ENCODE results near the gene RBM20. TPM values are rescaled to one million over a fixed set of nuclear protein-coding genes. Genes with fewer than 3 reads are reported as not detected.

RBM20 gene
- polyA plus RNA-seq, 3 donors = not detected

- no peaks in the 10 kb centered on the region for H3K79me2 ChIP-seq (ENCODE audit: insufficient read depth, low read length)
- DNase-seq = no peak
- WGBS (ENCODE audit: insufficient coverage) = 87% methylated on average over 3 of the region's 3 CpGs
- no peak overlapping the region for H3K27ac ChIP-seq (ENCODE audit: low read depth in 1 of 2, low read length in 2 of 2)
- no peak overlapping the region for H2AFZ ChIP-seq (ENCODE audit: insufficient read depth, low read depth, low read length, poor library complexity, severe bottlenecking)
- H3K4me1 ChIP-seq (ENCODE audit: control insufficient read depth in 1 of 2, insufficient read depth in 2 of 2, low read length in 2 of 2) = peaks cover 35 to 44% of the 10 kb centered on the region in 2 donors
- Mint-ChIP-seq H3K36me3 (no peaks in the 10 kb centered on the region), H3K27me3 (ENCODE audit: low read depth in 3 of 3) (peaks cover 0 to 3% (median 0%) of the 10 kb centered on the region in 3 donors), H3K27ac (peak overlapping the region in 1 of 7 donors; percentile 41), H3K4me1 (peaks cover 53% of the 10 kb centered on the region), H3K4me3 (no peak overlapping the region), H3K9me3 (peaks cover 0 to 2% (median 0%) of the 10 kb centered on the region in 7 donors)
- H3K27me3 ChIP-seq (ENCODE audit: control insufficient read depth in 2 of 2, insufficient read depth in 2 of 2, low read length in 2 of 2) = no peaks in the 10 kb centered on the region
- no peak for TF ChIP-seq CTCF (IDR thresholded peaks at IDR 0.05)
- no peak overlapping the region for H3K9ac ChIP-seq (ENCODE audit: insufficient read depth, low read length, poor library complexity, severe bottlenecking)
- H4K20me1 ChIP-seq (ENCODE audit: insufficient read depth, low read length) = no peaks in the 10 kb centered on the region
- no peak overlapping the region for H3K4me2 ChIP-seq (replicated peaks; ENCODE audit: extremely low read depth, low read length, poor library complexity, severe bottlenecking)
- intact Hi-C loops (cut with micrococcal nuclease) = no loop called here
- no peaks in the 10 kb centered on the region for H3K36me3 ChIP-seq (replicated peaks in 1 of 2; ENCODE audit: control insufficient read depth in 1 of 2, insufficient read depth in 2 of 2, low read length in 2 of 2)
- no peak overlapping the region for H3K4me3 ChIP-seq (replicated peaks in 1 of 3; ENCODE audit: low read depth in 2 of 3, low read length in 3 of 3)
- no peaks in the 10 kb centered on the region for H3K9me3 ChIP-seq (replicated peaks in 1 of 2; ENCODE audit: control insufficient read depth in 1 of 2, insufficient read depth in 1 of 2, low read length in 2 of 2)
Measured at GRCh38 chr10:110845756-110846620, 201.9 kb downstream of the RBM20 start.

- Histone ChIP-seq H2AFZ (ENCODE audit: insufficient read depth, low read depth, low read length, poor library complexity, severe bottlenecking) (no peak overlapping the region), H3K79me2 (ENCODE audit: insufficient read depth, low read length) (no peaks in the 10 kb centered on the region), H3K9ac (ENCODE audit: insufficient read depth, low read length, poor library complexity, severe bottlenecking) (no peak overlapping the region), H3K27ac (ENCODE audit: low read depth in 1 of 2, low read length in 2 of 2) (no peak overlapping the region), H3K27me3 (ENCODE audit: control insufficient read depth in 2 of 2, insufficient read depth in 2 of 2, low read length in 2 of 2) (no peaks in the 10 kb centered on the region), H4K20me1 (ENCODE audit: insufficient read depth, low read length) (no peaks in the 10 kb centered on the region), H3K4me3 (replicated peaks in 1 of 3; ENCODE audit: low read depth in 2 of 3, low read length in 3 of 3) (no peak overlapping the region), H3K4me1 (ENCODE audit: control insufficient read depth in 1 of 2, insufficient read depth in 2 of 2, low read length in 2 of 2) (peaks cover 42 to 51% of the 10 kb centered on the region in 2 donors), H3K36me3 (replicated peaks in 1 of 2; ENCODE audit: control insufficient read depth in 1 of 2, insufficient read depth in 2 of 2, low read length in 2 of 2) (no peaks in the 10 kb centered on the region), H3K9me3 (replicated peaks in 1 of 2; ENCODE audit: control insufficient read depth in 1 of 2, insufficient read depth in 1 of 2, low read length in 2 of 2) (no peaks in the 10 kb centered on the region), H3K4me2 (replicated peaks; ENCODE audit: extremely low read depth, low read length, poor library complexity, severe bottlenecking) (no peak overlapping the region)
- Mint-ChIP-seq H3K27me3 (ENCODE audit: low read depth in 3 of 3) (peaks cover 0 to 4% (median 0%) of the 10 kb centered on the region in 3 donors), H3K9me3 (peaks cover 0 to 2% (median 0%) of the 10 kb centered on the region in 7 donors), H3K4me1 (peaks cover 57% of the 10 kb centered on the region), H3K27ac (peak overlapping the region in 2 of 7 donors; percentile 40 to 54), H3K36me3 (no peaks in the 10 kb centered on the region), H3K4me3 (no peak overlapping the region)
- no peak for DNase-seq
- WGBS (ENCODE audit: insufficient coverage) = 94% methylated on average over 4 of the region's 6 CpGs
- intact Hi-C loops (cut with micrococcal nuclease) = no loop called here
- no peak for TF ChIP-seq CTCF (IDR thresholded peaks at IDR 0.05)
Measured at GRCh38 chr10:110847374-110847773, 203.2 kb downstream of the RBM20 start.

Measured in CD14-positive monocyte (primary cell).